Stimulated activated CD8-positive, alpha-beta memory T cell treated with anti-CD3 and anti-CD28 coated beads, Interleukin-7, amount 100 ng/mL, for 1 hour (primary cell): ENCODE data around the gene STAC2.

ENCODE experiments used
- DNase-seq, 2 donors: peaks; one replicate each; pipeline ENCODE4 v3.0.0-alpha.2; 2020; ENCODE audit warnings: low read depth in 2 of 2

Gene STAC2

DNA sequence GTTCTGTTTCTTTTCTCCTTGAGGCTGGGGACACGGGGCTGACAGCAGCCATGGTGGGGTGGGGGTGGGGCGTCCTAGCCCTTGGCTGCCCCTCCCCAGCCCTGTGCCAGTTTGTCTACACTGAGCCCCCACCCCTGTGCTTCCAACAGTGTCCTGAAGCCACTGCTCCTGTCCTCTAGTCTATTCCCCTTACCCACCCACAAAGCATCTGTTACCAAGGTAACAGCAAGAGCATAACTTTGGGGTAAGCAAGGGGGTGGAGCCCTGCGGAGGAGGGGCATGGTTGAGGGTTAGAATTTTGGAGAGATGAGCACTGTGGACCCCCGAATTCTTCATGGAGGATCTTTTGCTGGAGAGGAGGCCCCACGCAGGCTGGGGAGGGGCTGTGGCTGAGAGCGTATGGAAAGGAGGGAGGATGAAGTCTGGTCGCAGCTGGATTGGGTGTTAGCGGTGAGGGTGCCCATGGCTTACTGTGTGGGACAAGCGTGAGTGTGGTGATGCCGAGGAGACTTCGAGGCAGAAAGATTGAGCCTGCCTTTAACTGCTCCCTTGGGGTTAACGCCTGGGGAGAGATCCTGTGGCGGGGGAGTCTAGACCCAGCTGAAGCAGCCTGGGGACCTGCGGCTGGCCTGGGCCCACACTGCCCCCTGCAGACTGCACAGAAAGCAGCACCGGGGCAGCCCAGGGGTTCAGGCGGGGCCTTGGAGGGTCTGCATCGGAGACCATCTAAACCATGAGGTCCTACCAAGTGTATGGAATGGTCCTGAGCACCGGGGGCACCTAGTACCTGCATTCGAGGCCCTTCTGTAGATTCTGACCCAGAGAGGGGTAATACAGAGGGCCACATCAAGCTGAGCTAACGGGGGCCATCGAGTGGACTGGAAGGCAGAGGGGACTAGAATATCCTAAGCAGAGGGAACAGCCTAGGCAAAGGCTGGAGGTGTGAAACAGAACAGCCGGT is 6.1 kb upstream of the STAC2 start:
- DNase-seq: peak in 1 of 2 donors; percentile 29

GRCh38 chr17:39231091-39231561 is 5.4 kb upstream of the STAC2 start:
- no peak for DNase-seq

- no peak for DNase-seq
Measured at GRCh38 chr17:39230361-39230760, 4.6 kb upstream of the STAC2 start.

DNA sequence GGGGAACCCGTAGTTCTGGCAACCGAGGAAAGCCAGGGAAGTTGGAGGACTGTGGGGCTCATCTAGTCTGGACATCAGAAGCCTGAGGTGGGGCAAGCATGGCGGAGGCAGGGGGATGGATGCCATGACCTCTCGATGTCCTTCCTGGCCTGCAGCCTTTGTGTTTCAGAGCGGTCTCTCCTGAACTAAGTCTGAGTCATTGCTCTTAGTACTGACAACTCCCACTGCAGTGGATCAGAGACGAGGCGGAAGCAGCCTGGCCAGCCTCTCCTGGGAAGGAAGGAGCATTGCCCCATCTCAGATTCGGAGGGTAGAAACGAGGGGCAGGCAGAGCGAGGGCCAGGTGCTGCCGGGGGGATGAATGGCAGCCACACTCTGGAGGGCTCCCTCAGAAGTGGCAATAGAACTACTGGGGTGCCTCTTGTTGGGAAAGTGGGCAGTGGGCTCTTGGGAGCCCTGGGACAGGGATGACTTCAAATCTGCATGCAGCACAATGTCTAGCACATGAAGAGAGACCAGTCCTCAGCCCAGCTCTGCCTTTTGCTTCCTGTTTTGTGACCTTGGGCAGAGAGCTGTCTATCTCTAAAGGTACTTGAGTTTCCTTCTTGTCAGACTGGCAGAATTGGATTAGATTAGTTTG is 3.6 kb upstream of the STAC2 start:
- DNase-seq: no peak

DNA sequence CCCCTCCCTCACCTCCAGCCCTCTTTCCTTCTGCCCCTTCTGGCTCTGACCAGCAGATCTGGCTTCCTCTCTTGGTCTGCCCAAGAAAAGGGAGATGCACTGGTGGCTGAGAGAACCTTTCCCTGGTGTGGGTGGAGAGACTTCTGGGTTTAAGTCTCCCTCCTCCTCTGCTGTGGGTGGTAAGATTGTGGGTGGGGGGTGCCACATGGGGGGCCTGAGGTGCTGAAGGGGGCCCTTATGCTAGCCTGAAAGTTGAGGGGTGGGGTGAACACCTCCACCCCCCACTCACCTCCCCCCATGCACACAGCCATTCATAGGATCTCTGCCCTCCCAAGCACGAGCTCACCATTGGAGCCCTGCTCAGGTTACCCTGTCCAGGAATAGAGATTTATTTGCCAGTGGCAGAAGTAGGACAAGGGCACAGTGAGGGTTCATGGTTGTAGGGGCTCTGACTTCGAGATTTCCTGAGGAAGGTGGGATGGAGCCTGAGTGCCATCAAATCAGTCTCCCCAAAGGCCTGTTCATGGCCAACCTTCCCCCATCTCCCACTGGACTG is 1.7 kb upstream of the STAC2 start:
- DNase-seq: no peak

DNA sequence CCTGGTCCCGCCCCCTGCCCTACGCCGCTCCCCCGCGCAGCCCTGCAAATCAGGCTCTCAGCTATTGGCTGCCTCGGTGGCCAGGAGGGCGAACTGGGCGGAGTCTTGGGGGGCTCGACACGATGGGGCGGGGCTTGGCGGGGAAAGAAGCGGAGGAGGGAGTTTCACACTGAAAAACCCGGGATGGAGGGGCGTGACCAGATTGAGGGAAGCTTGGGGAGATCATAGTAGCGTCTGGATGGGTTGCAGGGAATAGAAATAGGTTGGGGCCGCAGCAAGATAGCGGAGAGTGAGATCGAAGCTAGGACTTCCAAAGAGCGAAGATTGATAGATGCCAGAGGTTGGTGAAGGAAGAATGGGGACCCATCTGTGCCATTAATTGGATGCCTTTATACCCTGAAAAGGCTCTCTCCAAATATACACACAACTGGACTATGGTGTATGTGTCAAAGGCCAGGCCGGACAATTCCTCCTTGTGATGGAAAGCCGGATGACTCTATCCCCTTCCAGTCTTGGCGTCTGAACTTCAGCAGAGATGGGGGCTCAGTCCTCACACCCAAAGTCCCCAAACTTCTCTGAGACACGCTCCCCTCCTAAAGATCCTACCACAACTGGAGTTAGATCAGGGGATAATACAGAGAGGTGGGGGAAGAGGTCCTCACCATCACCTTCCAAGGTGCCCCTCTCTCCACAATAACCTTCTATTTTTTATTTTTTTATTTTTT is 376 bp upstream of the STAC2 start:
- peak; percentile 19 to 38 for DNase-seq

DNA sequence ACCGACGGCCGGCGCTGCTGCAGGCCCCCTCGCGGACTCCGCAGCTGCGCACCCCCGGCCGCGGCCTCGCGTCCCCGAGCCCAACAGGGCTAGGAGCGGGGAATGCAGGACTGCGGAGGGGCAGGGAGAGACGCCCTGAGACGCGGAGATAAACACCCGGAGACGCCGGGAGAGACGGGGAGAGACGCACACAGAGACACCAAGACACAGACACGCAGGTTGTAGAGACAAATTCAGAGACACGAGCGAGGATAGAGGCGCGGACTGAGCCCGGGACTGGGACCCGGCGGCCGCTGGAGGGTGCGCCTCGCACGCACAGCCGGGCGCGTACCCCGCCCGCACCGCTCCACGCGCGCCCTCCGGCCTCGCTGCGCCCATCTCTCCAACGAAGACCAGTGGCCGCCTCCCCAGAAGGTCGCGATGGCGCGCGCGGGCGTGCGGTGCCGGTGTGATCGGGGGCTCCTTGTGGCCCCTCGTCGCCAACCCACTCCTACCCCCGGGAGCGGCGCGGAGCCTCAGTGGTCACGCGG is 902 bp downstream of the STAC2 start:
- no peak for DNase-seq

DNA sequence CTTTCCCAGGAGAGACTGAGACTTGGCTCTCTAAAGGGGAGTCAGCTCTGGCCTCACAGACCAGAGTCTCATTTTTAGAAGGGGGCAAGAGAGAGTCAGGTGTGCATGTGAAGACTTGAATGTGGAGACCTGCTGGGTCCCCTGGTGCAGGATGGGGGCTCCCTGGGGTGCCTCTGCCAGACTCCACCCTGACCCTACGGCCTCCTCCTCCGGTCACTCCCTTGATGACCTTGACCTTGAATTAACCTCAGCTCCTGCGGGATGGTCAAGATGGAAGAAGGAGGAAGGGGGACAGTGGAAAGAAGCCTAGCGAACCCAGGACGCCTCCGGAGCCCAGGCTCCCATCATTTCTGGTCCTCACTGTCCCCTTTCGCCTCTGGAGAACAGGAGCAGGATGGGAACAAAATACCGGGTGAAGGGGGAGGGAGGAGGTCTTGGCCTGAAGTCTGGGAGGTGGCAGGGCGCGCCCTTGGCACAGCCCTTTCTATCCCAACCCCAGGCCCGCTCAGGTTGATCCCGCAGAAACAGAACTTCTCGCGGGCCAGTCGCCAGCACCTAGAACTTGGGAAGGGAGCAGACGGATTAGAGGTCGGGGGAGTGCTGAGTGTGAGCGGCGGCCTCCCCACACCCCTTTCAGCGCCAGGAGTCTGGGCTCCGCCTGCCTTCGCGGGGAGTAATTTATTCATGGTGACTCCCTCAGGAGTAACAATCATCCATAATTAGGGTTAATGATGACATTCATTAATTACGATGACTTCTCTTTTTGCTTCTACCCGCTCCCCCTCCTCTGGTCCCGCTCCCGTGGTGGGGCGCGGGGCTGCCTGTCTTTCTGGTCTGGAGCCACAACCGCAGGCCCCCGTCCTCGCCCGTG is 1.6 kb downstream of the STAC2 start:
- no peak for DNase-seq

GRCh38 chr17:39222866-39223834 is 2.6 kb downstream of the STAC2 start:
- DNase-seq: no peak

GRCh38 chr17:39222151-39222550 is 3.6 kb downstream of the STAC2 start:
- DNase-seq: no peak

DNA sequence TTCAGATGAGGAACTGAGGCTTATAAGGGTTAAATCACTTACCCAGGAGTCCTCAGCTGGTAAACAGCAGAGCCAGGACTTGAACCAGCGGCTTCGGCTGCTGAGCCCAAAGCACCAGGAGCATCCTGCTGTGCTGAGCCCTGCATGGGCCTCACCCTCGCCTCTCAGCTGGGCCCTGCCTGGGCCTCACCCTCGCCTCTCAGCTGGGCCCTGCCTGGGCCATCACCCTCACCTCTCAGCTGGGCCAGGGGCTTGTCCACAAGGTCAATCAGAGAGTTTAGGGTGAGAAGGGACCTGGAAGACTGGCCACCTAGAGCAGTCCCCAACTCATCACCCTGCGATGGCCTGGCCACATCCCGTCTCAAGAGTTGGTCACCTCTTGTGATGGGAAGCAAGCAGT is 4.2 kb downstream of the STAC2 start:
- no peak for DNase-seq

GRCh38 chr17:39219647-39220154 is 6.0 kb downstream of the STAC2 start:
- no peak for DNase-seq

DNA sequence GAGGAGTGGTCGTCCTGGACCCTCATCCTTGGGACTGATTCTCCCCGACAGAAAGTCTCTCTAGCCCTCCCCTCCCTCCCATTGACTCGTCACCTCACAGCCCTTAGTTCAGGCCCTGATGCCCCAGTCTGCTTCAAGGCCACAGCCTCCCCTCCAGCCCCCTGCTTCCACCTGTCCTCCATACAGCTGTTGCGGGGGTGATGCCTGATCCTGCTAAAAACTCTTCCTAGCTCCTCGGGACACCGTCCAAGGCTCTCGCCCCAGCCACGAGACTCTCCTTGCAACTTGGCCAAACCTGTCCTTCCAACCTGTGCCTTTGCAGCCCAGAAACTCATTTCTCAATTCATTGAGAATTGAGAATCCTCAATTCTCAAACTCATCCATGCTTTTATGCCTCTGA is 6.8 kb downstream of the STAC2 start:
- DNase-seq: no peak

GRCh38 chr17:39217734-39218369 is 7.9 kb downstream of the STAC2 start:
- no peak for DNase-seq

GRCh38 chr17:39213852-39214251 is 11.9 kb downstream of the STAC2 start:
- DNase-seq: no peak

DNA sequence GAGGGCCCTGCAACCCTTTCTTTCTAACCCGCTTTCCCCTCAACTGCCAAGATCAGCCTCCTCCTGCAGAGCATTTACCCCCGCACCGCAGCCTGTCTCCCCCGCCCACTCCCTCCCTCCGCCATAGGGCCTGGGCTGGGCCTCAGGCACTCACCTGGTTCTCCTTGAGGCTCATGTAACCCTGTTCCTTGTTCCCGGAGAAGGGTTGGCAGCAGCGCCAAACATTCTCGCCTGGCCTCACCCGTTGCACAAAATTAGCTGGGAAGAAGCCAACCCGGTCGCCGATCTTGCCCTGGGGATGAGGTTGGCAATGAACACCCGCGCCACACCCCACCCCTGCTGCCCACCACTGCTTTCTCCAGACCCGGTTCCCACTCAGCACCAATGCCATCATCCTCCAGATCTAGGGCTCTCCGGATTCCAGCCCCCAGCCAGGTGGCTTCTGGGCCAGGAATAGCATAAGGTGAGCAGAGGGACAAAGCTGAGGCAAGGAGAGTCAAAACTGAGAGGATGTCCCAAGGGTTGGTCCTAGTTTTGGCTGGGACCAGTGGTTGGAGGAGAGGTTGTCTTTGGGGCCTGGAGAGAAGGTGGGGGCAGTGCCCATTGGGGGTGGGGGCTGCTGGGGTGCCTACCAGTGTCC is 12.8 kb downstream of the STAC2 start:
- no peak for DNase-seq

GRCh38 chr17:39212195-39212810 is 13.4 kb downstream of the STAC2 start:
- no peak for DNase-seq

- no peak for DNase-seq
Measured at GRCh38 chr17:39210093-39210434, 15.7 kb downstream of the STAC2 start.
